ENCODE data around the gene ZMYND12. TPM values are rescaled to one million over a fixed set of nuclear protein-coding genes. Genes with fewer than 3 reads are reported as not detected.

ZMYND12 gene
- polyA plus RNA-seq, 10 donors = 0.41 to 1.1 (median 0.75) TPM

- no peak for DNase-seq
These were observed 13.2 kb downstream of the ZMYND12 start for GRCh38 chr1:42442662-42443061.

DNA sequence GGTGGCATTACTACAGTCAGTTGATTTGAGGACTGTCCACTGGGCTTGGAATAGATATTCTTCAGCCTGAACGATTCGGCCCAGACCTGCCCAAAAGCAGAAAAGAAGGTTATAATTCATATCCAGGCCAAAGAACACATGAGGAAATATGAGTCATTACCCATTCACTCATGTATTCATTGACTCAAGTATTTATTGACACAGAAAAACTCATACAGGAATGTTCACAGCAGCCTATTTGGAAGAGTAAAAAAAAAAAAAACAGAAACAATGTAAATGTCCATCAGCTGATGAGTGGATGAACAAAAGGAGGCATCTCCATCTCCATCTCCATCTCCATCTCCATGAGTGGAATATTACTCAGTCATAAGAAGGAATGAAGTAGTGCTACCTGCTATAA lies 15.9 kb downstream of the ZMYND12 start:
- DNase-seq = peak in 1 of 3 donors; percentile 43

GRCh38 chr1:42434340-42434739 lies 21.5 kb downstream of the ZMYND12 start:
- DNase-seq = no peak

DNA sequence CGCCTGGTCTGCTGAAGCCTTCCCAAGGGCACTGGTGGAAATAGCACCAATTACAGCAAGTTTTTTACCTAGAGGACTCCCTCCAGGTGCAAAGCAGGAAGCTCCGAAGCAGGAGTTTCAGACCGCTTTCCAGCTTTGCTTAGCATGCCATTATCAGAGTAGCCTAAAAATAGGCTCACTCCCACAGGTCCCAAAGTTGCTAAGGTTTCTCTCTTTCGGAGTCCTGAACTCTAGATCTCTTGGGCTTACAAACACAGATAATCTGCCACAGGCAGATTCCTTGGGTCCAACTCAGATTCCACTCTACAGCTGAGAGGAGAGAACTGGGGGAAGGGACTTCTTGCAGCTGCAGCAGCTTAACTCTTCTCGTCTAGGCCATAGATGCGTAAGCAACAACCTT lies 22.5 kb downstream of the ZMYND12 start:
- peak in 1 of 3 donors; percentile 71 for DNase-seq

DNA sequence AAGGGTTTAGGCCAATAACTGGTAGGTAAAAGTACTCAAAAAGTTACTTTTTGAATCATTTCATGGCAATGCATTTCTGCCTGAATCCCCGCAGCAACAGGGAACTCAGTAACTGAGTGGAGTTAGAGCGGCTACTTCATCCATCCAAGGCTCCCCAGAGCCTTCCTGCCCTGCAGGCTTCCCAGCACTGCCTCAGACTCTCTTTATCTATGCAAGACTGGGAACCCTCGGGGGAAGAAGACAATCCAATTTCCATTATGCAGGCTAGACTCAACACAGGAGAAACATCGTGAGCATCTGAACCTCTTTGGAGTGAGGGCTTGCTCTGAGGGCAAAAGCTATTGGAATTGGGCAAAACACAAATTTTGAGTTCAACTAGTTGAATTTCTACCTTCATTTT lies 23.1 kb downstream of the ZMYND12 start:
- no peak for DNase-seq

- no peak for DNase-seq
These were observed 24.3 kb downstream of the ZMYND12 start for GRCh38 chr1:42431514-42431913.

GRCh38 chr1:42430286-42431135 lies 25.3 kb downstream of the ZMYND12 start:
- DNase-seq = no peak

DNA sequence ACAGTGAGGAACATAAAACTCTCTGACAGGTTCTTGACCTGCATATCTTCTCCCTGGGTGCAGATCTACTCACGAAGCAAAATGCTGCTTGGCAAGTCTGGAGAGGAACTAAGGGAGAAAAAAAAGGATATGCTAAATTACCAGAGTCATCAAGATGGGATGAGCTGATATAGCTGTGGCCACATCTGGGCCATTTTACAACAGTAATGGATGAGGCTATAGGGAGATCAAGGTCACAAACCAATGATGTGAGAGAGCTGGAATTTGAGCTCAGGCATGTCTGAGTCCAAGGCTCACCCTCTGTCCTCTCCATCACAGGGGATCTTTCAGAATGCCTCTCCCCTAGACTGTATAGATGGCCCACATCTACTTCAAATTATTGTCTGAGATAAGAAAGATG lies 26.2 kb downstream of the ZMYND12 start:
- DNase-seq = no peak

GRCh38 chr1:42427240-42427639 lies 28.6 kb downstream of the ZMYND12 start:
- DNase-seq = no peak

DNA sequence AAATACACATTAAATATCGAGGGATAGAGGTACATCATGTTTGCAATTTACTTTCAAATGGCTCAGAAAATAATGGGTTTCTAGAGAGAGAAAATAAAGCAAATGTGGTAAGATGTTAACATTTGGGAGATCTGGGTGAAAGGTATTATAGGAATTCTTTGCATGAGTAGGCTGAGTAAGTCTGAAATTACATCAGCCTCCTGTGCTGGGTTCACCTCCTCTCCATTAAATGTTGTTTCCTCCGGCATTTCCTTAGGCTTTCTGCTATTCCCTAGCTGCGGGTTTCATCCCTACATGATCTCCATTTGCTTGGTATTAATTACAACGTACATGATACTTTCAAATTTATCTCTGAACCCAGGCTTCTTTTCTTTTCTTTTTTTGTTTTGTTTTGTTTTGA lies 31.6 kb downstream of the ZMYND12 start:
- no peak for DNase-seq

GRCh38 chr1:42423681-42424080 lies 32.1 kb downstream of the ZMYND12 start:
- peak in 1 of 3 donors; percentile 33 for DNase-seq

DNA sequence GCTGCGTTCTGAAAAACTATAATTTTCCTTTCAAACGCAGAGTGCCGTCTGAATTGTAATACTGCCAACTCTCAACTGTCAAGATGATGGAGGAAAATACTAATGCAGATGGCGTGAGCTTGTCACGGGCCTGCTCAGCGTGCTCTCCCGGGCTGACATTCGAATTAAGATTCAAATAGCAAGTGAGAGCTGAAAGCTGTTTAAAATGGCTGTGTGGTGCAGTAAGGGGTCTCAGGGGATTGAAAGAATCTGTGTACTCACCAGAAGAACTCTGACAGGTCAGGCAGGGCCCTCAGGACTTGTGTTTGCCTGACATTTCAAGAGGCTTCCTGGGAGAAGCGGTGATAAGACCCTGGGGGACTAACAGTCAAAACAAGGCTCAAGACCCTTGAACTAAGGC lies 33.1 kb downstream of the ZMYND12 start:
- DNase-seq = peak in 2 of 3 donors; percentile 37 to 55

DNA sequence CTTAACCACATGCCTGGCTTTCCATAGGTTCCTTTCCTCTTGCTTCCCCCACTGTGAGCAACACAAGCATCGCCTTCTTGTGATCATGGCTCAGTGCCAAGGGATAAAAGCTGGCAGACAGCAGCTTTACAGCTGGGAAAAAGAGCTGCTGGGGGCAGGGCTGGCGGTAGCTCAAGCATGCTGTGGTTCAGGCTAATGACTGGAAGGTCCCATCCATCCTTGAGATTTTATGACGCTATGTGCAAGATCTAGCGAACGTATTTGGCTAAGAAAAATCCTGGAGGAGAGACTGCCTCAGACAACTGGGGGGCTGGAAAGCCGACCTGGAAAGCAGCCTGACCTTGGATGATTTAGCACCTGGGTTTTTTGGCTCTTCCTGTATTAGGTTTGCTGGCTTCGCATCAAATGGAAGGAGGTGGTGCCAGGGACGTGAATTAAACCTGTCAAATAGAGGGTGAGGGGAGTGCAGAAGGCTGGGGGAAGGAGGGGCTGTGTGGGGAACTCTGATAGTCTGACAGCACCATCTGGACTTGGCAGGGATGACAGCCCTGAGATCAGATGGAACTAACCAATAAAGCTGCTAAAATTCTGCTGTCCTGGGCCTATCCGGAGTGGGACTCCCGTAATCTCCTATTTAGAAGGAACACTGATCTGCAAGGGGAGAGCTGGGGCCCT lies 34.8 kb downstream of the ZMYND12 start:
- DNase-seq = peak; percentile 91 to 96 (median 96)

DNA sequence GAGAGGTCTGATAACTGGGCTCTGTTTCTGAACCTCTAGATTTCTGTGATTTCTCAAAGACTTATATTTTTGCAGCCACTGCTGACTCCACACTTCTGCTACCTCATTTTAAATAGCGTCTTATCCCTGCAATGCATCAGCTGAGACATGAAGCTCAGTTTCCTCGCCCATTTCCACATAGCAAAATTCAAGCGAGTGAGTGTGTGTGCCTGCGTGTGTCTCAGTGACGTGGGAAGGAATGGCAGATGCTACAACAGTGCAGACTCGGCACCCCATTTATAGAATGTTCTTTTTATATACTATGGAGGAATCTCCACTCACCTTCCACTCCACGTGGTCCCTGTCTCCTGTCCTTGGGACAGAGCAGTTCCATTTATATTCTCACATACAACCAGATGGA lies 35.7 kb downstream of the ZMYND12 start:
- DNase-seq = peak in 1 of 3 donors; percentile 76

- peak; percentile 80 to 91 (median 81) for DNase-seq
These were observed 36.5 kb downstream of the ZMYND12 start for GRCh38 chr1:42419126-42419821.

GRCh38 chr1:42418516-42418915 lies 37.3 kb downstream of the ZMYND12 start:
- DNase-seq = no peak

- peak in 2 of 3 donors; percentile 58 to 75 for DNase-seq
These were observed 38.7 kb downstream of the ZMYND12 start for GRCh38 chr1:42417166-42417565.

DNA sequence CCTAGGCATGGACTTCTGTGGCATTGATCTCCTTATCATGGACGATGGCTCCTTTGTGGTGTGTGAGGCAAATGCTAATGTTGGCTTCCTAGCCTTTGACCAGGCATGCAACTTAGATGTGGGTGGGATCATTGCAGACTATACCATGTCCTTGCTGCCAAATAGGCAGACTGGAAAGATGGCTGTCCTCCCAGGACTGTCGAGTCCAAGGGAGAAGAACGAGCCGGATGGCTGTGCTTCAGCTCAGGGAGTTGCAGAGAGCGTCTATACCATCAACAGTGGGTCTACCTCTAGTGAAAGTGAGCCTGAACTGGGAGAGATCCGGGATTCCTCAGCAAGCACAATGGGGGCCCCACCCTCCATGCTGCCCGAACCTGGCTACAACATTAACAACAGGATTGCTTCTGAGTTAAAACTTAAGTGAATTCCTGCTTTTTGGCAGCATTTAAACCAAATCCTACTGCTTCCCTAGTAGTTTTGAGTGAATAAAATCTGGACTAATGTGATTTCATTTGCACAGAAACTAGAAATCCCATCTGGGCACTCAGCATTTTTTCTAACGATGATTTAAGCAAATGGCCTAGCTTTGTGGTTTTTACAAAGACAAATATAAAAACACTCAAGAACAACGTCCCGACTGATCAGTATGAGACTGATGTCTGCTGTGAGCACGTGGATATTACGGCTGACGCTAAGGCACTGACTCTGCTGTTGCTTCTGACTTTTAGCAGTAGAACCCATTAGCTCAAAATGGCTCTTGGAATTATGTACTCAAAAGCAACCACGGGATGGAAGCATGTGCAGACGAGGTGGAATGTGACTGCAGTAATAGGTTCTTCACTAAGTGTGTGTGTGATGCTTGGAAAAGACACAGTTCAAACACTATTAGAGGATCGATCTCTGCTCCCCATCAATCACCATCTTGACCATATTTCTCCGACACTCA lies 41.0 kb downstream of the ZMYND12 start:
- DNase-seq = no peak

DNA sequence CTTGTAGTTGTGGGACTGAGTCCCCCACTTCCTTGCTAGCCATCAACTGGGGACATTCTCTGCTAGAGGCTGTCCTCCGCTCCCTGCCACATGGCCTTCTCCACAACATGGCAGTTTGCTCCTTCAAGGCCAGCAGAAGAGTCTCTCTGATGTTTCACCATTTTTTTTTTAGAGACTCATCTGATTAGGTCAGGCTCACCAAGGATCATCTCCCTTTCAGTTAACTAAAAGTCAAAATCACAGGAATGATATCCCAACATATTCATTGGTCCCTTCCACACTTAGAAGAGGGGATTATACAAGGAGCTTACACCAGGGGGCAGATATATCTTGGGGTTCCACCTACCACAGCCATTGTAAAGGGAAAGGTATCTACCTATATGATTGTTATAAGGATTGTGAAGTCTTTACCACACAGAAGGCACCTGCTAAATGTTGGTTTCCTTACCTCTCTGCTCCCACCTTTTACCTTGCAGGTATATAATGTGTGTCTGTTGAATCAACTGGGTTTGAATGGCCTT lies 51.9 kb downstream of the ZMYND12 start:
- no peak for DNase-seq

GRCh38 chr1:42399315-42400100 lies 56.3 kb downstream of the ZMYND12 start:
- no peak for DNase-seq

All from muscle of back (tissue), 11 donors.